ENCODE measurements around the gene GGACT. TPM values are rescaled to one million over a fixed set of nuclear protein-coding genes. Genes with fewer than 3 reads are reported as not detected.

GGACT gene
- total RNA-seq, 2 donors from 2014 or later: 6.7 to 10.0 TPM

GRCh38 chr13:100634696-100635095 lies 46.1 kb upstream of the GGACT start:
- H3K36me3 ChIP-seq: peaks cover 5% of the 10 kb centered on the region
- intact Hi-C loops (cut with DNase I): no loop called here

GRCh38 chr13:100633461-100633860 lies 44.9 kb upstream of the GGACT start:
- H3K27ac ChIP-seq: no peak overlapping the region
- TF ChIP-seq, protein P1, sequence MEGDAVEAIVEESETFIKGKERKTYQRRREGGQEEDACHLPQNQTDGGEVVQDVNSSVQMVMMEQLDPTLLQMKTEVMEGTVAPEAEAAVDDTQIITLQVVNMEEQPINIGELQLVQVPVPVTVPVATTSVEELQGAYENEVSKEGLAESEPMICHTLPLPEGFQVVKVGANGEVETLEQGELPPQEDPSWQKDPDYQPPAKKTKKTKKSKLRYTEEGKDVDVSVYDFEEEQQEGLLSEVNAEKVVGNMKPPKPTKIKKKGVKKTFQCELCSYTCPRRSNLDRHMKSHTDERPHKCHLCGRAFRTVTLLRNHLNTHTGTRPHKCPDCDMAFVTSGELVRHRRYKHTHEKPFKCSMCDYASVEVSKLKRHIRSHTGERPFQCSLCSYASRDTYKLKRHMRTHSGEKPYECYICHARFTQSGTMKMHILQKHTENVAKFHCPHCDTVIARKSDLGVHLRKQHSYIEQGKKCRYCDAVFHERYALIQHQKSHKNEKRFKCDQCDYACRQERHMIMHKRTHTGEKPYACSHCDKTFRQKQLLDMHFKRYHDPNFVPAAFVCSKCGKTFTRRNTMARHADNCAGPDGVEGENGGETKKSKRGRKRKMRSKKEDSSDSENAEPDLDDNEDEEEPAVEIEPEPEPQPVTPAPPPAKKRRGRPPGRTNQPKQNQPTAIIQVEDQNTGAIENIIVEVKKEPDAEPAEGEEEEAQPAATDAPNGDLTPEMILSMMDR (IDR thresholded peaks at IDR 0.05): no peak
- intact Hi-C loops (cut with DNase I): no loop called here
- no peaks in the 10 kb centered on the region for H3K4me1 ChIP-seq
- H3K36me3 ChIP-seq: peaks cover 5% of the 10 kb centered on the region
- no peak overlapping the region for H3K4me3 ChIP-seq
- H3K27me3 ChIP-seq: no peaks in the 10 kb centered on the region
- H3K9me3 ChIP-seq: no peaks in the 10 kb centered on the region
- DNase-seq: no peak
- H3K9ac ChIP-seq (ENCODE audit: low read depth in 2 of 2, low read length in 2 of 2): no peak overlapping the region

More at GRCh38 chr13:100634696-100635095, 46.1 kb upstream of the GGACT start:
- TF ChIP-seq, protein P1 (IDR thresholded peaks at IDR 0.05): no peak
- no peaks in the 10 kb centered on the region for H3K9me3 ChIP-seq
- no peaks in the 10 kb centered on the region for H3K4me1 ChIP-seq
- H3K27me3 ChIP-seq: no peaks in the 10 kb centered on the region
- no peak for DNase-seq
- H3K4me3 ChIP-seq: no peak overlapping the region
- no peak overlapping the region for H3K9ac ChIP-seq (ENCODE audit: low read depth in 2 of 2, low read length in 2 of 2)
- H3K27ac ChIP-seq: no peak overlapping the region

GRCh38 chr13:100630555-100630954 lies 42.0 kb upstream of the GGACT start:
- intact Hi-C loops (cut with DNase I): no loop called here
- Histone ChIP-seq H3K27ac (no peak overlapping the region), H3K4me3 (no peak overlapping the region), H3K27me3 (no peaks in the 10 kb centered on the region), H3K4me1 (no peaks in the 10 kb centered on the region), H3K36me3 (no peaks in the 10 kb centered on the region), H3K9me3 (no peaks in the 10 kb centered on the region), H3K9ac (ENCODE audit: low read depth in 2 of 2, low read length in 2 of 2) (no peak overlapping the region)
- TF ChIP-seq, protein P1 (IDR thresholded peaks at IDR 0.05): no peak
- no peak for DNase-seq

DNA sequence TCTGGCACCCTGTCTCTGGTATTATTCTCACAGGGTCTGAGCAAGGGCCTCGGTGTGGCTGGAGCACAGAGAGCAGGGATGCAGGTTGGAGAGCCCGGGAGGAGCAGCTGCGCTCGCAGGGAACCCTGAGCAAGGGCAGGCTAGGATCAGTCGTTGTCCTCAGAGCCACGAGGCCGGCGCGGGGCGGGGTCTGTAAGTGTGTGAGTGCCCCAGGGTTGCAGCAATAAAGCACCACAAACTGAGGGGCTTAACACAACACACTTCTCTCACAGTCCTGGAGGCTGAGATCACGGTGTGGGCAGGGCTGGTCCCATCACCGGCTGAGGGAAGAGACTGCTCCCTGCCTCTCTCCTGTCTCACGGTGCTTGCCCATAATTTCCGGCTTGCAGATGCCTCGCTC lies 38.5 kb upstream of the GGACT start:
- Histone ChIP-seq H3K36me3 (no peaks in the 10 kb centered on the region), H3K9ac (ENCODE audit: low read depth in 2 of 2, low read length in 2 of 2) (no peak overlapping the region), H3K4me3 (no peak overlapping the region), H3K9me3 (no peaks in the 10 kb centered on the region), H3K27me3 (no peaks in the 10 kb centered on the region), H3K27ac (no peak overlapping the region), H3K4me1 (no peaks in the 10 kb centered on the region)
- DNase-seq: no peak
- TF ChIP-seq, protein P1 (IDR thresholded peaks at IDR 0.05): no peak
- intact Hi-C loops (cut with DNase I): no loop called here

GRCh38 chr13:100625447-100625846 lies 36.9 kb upstream of the GGACT start:
- no peaks in the 10 kb centered on the region for H3K36me3 ChIP-seq
- H3K9me3 ChIP-seq: no peaks in the 10 kb centered on the region
- no peaks in the 10 kb centered on the region for H3K4me1 ChIP-seq
- no peak for DNase-seq
- no peak overlapping the region for H3K9ac ChIP-seq (ENCODE audit: low read depth in 2 of 2, low read length in 2 of 2)
- intact Hi-C loops (cut with DNase I): no loop called here
- no peak overlapping the region for H3K27ac ChIP-seq
- no peak overlapping the region for H3K4me3 ChIP-seq
- no peaks in the 10 kb centered on the region for H3K27me3 ChIP-seq
- TF ChIP-seq, protein P1 (IDR thresholded peaks at IDR 0.05): no peak

DNA sequence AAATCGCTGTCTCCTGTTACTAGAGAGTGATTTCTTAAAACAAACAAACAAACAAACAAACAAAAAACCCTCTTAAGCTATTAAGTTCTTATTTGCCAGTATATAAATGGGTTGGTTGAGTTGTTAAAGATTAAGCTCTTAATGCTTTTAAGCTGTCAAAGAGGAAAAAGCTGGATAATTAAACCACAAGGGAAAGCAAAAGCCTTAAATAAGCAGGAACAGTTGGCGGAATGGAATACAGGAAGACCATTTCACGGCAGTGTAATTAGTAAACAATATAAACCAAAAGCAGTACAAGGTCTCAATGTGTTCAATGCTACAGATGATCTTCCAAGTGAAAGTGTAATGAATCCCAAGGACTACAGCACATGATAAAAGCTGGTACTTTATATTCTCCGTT lies 32.2 kb upstream of the GGACT start:
- intact Hi-C loops (cut with DNase I): no loop called here

More for the DNA sequence above, 32.2 kb upstream of the GGACT start:
- TF ChIP-seq, protein P1 (IDR thresholded peaks at IDR 0.05): no peak
- DNase-seq: no peak
- no peaks in the 10 kb centered on the region for H3K9me3 ChIP-seq
- H3K27ac ChIP-seq: no peak overlapping the region
- H3K27me3 ChIP-seq: no peaks in the 10 kb centered on the region
- no peaks in the 10 kb centered on the region for H3K36me3 ChIP-seq
- no peak overlapping the region for H3K9ac ChIP-seq (ENCODE audit: low read depth in 2 of 2, low read length in 2 of 2)
- H3K4me3 ChIP-seq: no peak overlapping the region
- H3K4me1 ChIP-seq: no peaks in the 10 kb centered on the region
